HepG2 (cell line): ENCODE measurements around the gene POLR3E. TPM values are rescaled to one million over a fixed set of nuclear protein-coding genes. Genes with fewer than 3 reads are reported as not detected.

Source experiments
- ATAC-seq: fragments of 200-7000 bp; cut with Tn5 transposase; 3 replicates; pipeline ENCODE4 v1.9.1; 2020; ENCODE audit warnings: mild to moderate bottlenecking, moderate library complexity
- BruUV-seq: library from RNA; stranded (reverse); fragments of 400-500 nt; replicated peaks from 2 replicates; lab custom pipeline; 2021; lab: Mats Ljungman, UMichigan
- CTCF ChIA-PET: fragments of 300-600 bp; formaldehyde crosslinking; extraction: SDS; loops from one replicate; lab custom pipeline; 2021; ENCODE audit warnings: low total read pairs, inconsistent platforms, low intra/inter-chr PET ratio; lab: Yijun Ruan, JAX
- POLR2A ChIA-PET: fragments of 350-600 bp; sonication (Branson Sonifier 250); formaldehyde crosslinking; loops from one replicate; lab custom pipeline; 2020; ENCODE audit warnings: antibody characterized with exemption, inconsistent platforms; lab: Yijun Ruan, JAX
- DNase-seq: peaks from one replicate; pipeline ENCODE4 v3.0.0-alpha.2; 2015; ENCODE audit warnings: low spot score
- FAIRE-seq: peaks from 3 replicates; lab custom pipeline; 2011; peaks lifted over from hg19 to GRCh38; lab: Jason Lieb, UNC
- H2AFZ ChIP-seq: one replicate; pipeline ENCODE4 v1.6.1; 2011; ENCODE audit warnings: low read length, inconsistent platforms
- H3K27ac ChIP-seq: fragments of 300-600 bp; 3 replicates; pipeline ENCODE4 v1.8.0; 2011; ENCODE audit warnings: mixed run types, mild to moderate bottlenecking, mixed read lengths, low read length, inconsistent platforms; ENCODE audit not compliant: insufficient read depth; ENCODE audit errors: extremely low read length
- H3K27me3 ChIP-seq, 2 experiments: fragments of 200-600 bp in 1 of 2; 2 replicates in 1 of 2; 3 replicates in 1 of 2; pipeline versions ENCODE4 v1.6.0 to v1.8.0; 2011; ENCODE audit warnings: low read length in 2 of 2, mild to moderate bottlenecking in 2 of 2, moderate library complexity in 2 of 2, inconsistent platforms in 1 of 2; ENCODE audit not compliant: insufficient read depth in 2 of 2, control insufficient read depth in 1 of 2
- H3K36me3 ChIP-seq, 2 experiments: fragments of 200-600 bp in 1 of 2; replicated peaks in 1 of 2; 2 replicates in 1 of 2; 3 replicates in 1 of 2; pipeline versions ENCODE4 v1.5.1 to v1.8.0; 2011; ENCODE audit warnings: low read length in 2 of 2, inconsistent platforms in 1 of 2; ENCODE audit not compliant: insufficient read depth in 2 of 2, control insufficient read depth in 1 of 2
- H3K4me1 ChIP-seq: 2 replicates; pipeline ENCODE4 v1.5.1; 2012; ENCODE audit warnings: low read length, inconsistent platforms; ENCODE audit not compliant: insufficient read depth
- H3K4me2 ChIP-seq: 2 replicates; pipeline ENCODE4 v1.6.0; 2011; ENCODE audit warnings: low read depth, low read length, inconsistent platforms
- H3K4me3 ChIP-seq, 3 experiments: fragments of 200-600 bp in 1 of 3; sonication (generic), shearing (Covaris generic) in 1 of 3; replicated peaks in 1 of 3; 2 replicates each; pipeline ENCODE4 v1.5.1; 2011 to 2016; ENCODE audit warnings: low read length in 3 of 3, inconsistent platforms in 2 of 3, low read depth in 2 of 3, mild to moderate bottlenecking in 2 of 3, control low read depth in 1 of 3, mixed read lengths in 1 of 3; ENCODE audit not compliant: insufficient read depth in 1 of 3
- H3K79me2 ChIP-seq: one replicate; pipeline ENCODE4 v1.6.1; 2011; ENCODE audit warnings: low read length, inconsistent platforms; ENCODE audit not compliant: insufficient read depth
- H3K9ac ChIP-seq: 2 replicates; pipeline ENCODE4 v1.6.0; 2011; ENCODE audit warnings: mild to moderate bottlenecking, low read depth, low read length, inconsistent platforms; ENCODE audit not compliant: insufficient read depth
- H3K9me3 ChIP-seq: 2 replicates; pipeline ENCODE4 v1.5.1; 2012; ENCODE audit warnings: mild to moderate bottlenecking, low read length
- H4K20me1 ChIP-seq: 2 replicates; pipeline ENCODE4 v1.6.0; 2011; ENCODE audit warnings: inconsistent platforms, mild to moderate bottlenecking, low read length, moderate library complexity; ENCODE audit not compliant: insufficient read depth
- AGO2 ChIP-seq: fragments of 200-400 bp; formaldehyde crosslinking; optimal IDR thresholded peaks from 2 replicates; pipeline ENCODE3; 2017; ENCODE audit warnings: mild to moderate bottlenecking, low read depth, low read length, moderate library complexity
- MAFK ChIP-seq, 2 experiments: IDR thresholded peaks in 1 of 2; conservative IDR thresholded peaks in 1 of 2; 2 replicates each; pipeline ENCODE4 v1.6.1; 2011; ENCODE audit warnings: improper control_type of control experiment in 2 of 2, low read length in 2 of 2
- MTA1 ChIP-seq: sonication (generic); formaldehyde crosslinking; IDR thresholded peaks from 2 replicates; pipeline ENCODE4 v1.4.0; 2020; ENCODE audit warnings: missing genetic modification reagents, mild to moderate bottlenecking, borderline replicate concordance
- POLR2A ChIP-seq, 2 experiments: IDR thresholded peaks; 2 replicates each; pipeline ENCODE4 v1.6.1; 2011; ENCODE audit warnings: low read depth in 2 of 2, low read length in 2 of 2, mild to moderate bottlenecking in 1 of 2, moderate library complexity in 1 of 2; ENCODE audit not compliant: insufficient read depth in 1 of 2
- RBM22 ChIP-seq: fragments of 200-400 bp; formaldehyde crosslinking; optimal IDR thresholded peaks from 2 replicates; pipeline ENCODE3; 2017; ENCODE audit warnings: mild to moderate bottlenecking, low read length, moderate library complexity
- RORA ChIP-seq: sonication (generic); formaldehyde crosslinking; IDR thresholded peaks from 2 replicates; pipeline ENCODE4 v1.5.0; 2020; ENCODE audit warnings: mild to moderate bottlenecking, missing genetic modification reagents, moderate library complexity
- SIN3B ChIP-seq: fragments of 150-350 bp; IDR thresholded peaks from 2 replicates; pipeline ENCODE4 v1.6.1; 2014; ENCODE audit warnings: low read length
- ZNF33B ChIP-seq: sonication (generic); formaldehyde crosslinking; IDR thresholded peaks from 2 replicates; pipeline ENCODE4 v1.5.1; 2020; ENCODE audit warnings: mild to moderate bottlenecking, missing genetic modification reagents
- ZNF350 ChIP-seq: sonication (generic); formaldehyde crosslinking; IDR thresholded peaks from 2 replicates; pipeline ENCODE4 v1.4.0; 2020; ENCODE audit warnings: mild to moderate bottlenecking, low read depth, missing genetic modification reagents, borderline replicate concordance
- WGBS: methylation state at CpG from one replicate; pipeline ENCODE4 v1.1.6; 2017; ENCODE audit warnings: low lambda C conversion rate; 5-methylcytosine and 5-hydroxymethylcytosine counted together
- in situ Hi-C: cut with HindIII; loops from 2 replicates; pipeline ENCODE4 v1.10.0; 2017; ENCODE audit warnings: low pct_unique_long_range_greater_than_20kb; ENCODE audit not compliant: extremely low pct_ligation_motif_present
- intact Hi-C: fragments of 100-400 bp; cut with micrococcal nuclease; formaldehyde crosslinking; loops from one replicate; pipeline ENCODE4 v1.10.0; 2022; ENCODE audit not compliant: unreplicated experiment
- polyA plus RNA-seq, 8 experiments: library from polyadenylated mRNA; depleted of rRNA in 3 of 8; stranded (reverse) in 7 of 8; unstranded in 1 of 8; fragments of >200 nt; fragmentation: Illumina TruSeq in 4 of 8; extraction: Trizol in 4 of 8; gene quantifications; 2 replicates each; pipeline versions ENCODE4 v1.2.1 to v1.2.3, GENCODE V29; 2011 to 2016; ENCODE audit warnings: low read depth in 4 of 8, missing spikeins in 1 of 8, mixed read lengths in 1 of 8; ENCODE audit not compliant: insufficient read depth in 1 of 8
- total RNA-seq, 5 experiments: library from RNA; depleted of rRNA; stranded (reverse); fragments of >200 nt; fragmentation: Illumina TruSeq; extraction: Trizol; gene quantifications; 2 replicates each; pipeline ENCODE4 v1.2.3, GENCODE V29; 2016; ENCODE audit warnings: low read depth in 1 of 5
- TF ChIP-seq, protein P1 (sequence below): sonication (generic); formaldehyde crosslinking; IDR thresholded peaks from 2 replicates; pipeline ENCODE4; 2020; ENCODE audit warnings: missing genetic modification reagents, mild to moderate bottlenecking, borderline replicate concordance
- TF ChIP-seq, protein P2 (sequence below): sonication (generic); formaldehyde crosslinking; IDR thresholded peaks from 2 replicates; pipeline ENCODE4 v1.5.0; 2020; ENCODE audit warnings: missing genetic modification reagents, mild to moderate bottlenecking, borderline replicate concordance
- TF ChIP-seq, protein P3 (sequence below): sonication (generic); formaldehyde crosslinking; IDR thresholded peaks from 2 replicates; pipeline ENCODE4 v1.8.0; 2022; ENCODE audit warnings: mild to moderate bottlenecking, missing genetic modification reagents, moderate library complexity

POLR3E gene
- total and polyA plus RNA-seq, 2 of the 13 experiments (the other 11 are each of a cell fraction or from before 2014, with no cell fraction given) = 135 to 262 TPM

DNA sequence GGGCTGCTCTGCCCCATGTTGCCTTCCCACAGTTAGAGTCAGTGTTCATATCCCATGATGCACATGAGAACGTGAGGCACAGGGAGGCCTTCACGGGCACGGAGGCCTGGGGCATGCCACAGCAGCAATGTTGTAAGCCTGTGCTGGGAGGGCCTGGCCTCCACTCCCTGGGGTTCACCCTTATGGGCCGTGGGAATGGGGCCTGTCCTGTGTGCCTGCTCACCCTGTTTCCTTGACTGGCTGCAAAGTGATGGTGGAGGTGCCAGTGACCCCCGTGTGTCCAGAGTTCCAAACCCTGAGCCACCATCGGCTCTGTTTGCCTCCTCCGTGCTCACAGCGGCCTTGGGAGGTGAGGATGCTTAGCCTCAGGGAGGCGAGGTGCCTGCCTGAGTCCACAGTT lies 9.6 kb downstream of the POLR3E start:
- no peak overlapping the region for H3K27ac ChIP-seq
- H3K27me3 ChIP-seq = no peaks in the 10 kb centered on the region
- POLR2A ChIA-PET = no interaction called here
- peaks cover 70 to 89% of the 10 kb centered on the region in 2 experiments for H3K36me3 ChIP-seq
- H4K20me1 ChIP-seq = peaks cover 28% of the 10 kb centered on the region
- DNase-seq = no peak
- H3K4me2 ChIP-seq = no peak overlapping the region
- no peak for ATAC-seq
- no peaks in the 10 kb centered on the region for H3K9me3 ChIP-seq
- no TSS peak for BruUV-seq
- intact Hi-C loops = no loop called here
- CTCF ChIA-PET = no interaction called here
- no peak overlapping the region for H2AFZ ChIP-seq
- H3K4me1 ChIP-seq = no peaks in the 10 kb centered on the region
- peaks cover 22% of the 10 kb centered on the region for H3K79me2 ChIP-seq
- H3K9ac ChIP-seq = no peak overlapping the region
- no peak overlapping the region for H3K4me3 ChIP-seq
- FAIRE-seq = no peak
- 98% methylated on average over 6 of the region's 9 CpGs for WGBS
- in situ Hi-C loops = no loop called here
- TF ChIP-seq SIN3B (no peak), MAFK (conservative IDR thresholded peaks at IDR 0.05 in 1 of 2, IDR thresholded peaks at IDR 0.05 in 1 of 2; ENCODE audit: low read length in 2 of 2) (0 out of 4 replicates have a peak, but pooled peaks of 1 of the 2 experiments have one; percentile 1), RORA (no peak), MTA1 (CRISPR knock-in tag) (no peak), POLR2A (IDR thresholded peaks at IDR 0.05; ENCODE audit: insufficient read depth in 1 of 2, low read depth in 2 of 2, low read length in 2 of 2) (0 out of 4 replicates have a peak, but pooled peaks of 1 of the 2 experiments have one; percentile 12), ZNF33B (CRISPR knock-in tag) (no peak), RBM22 (peak; percentile 77), ZNF350 (CRISPR knock-in tag) (0 out of 2 replicates have a peak, but pooled peaks have one; percentile 15), AGO2 (peak; percentile 79)
- TF ChIP-seq, protein P1, sequence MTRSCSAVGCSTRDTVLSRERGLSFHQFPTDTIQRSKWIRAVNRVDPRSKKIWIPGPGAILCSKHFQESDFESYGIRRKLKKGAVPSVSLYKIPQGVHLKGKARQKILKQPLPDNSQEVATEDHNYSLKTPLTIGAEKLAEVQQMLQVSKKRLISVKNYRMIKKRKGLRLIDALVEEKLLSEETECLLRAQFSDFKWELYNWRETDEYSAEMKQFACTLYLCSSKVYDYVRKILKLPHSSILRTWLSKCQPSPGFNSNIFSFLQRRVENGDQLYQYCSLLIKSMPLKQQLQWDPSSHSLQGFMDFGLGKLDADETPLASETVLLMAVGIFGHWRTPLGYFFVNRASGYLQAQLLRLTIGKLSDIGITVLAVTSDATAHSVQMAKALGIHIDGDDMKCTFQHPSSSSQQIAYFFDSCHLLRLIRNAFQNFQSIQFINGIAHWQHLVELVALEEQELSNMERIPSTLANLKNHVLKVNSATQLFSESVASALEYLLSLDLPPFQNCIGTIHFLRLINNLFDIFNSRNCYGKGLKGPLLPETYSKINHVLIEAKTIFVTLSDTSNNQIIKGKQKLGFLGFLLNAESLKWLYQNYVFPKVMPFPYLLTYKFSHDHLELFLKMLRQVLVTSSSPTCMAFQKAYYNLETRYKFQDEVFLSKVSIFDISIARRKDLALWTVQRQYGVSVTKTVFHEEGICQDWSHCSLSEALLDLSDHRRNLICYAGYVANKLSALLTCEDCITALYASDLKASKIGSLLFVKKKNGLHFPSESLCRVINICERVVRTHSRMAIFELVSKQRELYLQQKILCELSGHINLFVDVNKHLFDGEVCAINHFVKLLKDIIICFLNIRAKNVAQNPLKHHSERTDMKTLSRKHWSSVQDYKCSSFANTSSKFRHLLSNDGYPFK (CRISPR knock-in tag) = 0 out of 2 replicates have a peak, but pooled peaks have one; percentile 8
- TF ChIP-seq, protein P2, sequence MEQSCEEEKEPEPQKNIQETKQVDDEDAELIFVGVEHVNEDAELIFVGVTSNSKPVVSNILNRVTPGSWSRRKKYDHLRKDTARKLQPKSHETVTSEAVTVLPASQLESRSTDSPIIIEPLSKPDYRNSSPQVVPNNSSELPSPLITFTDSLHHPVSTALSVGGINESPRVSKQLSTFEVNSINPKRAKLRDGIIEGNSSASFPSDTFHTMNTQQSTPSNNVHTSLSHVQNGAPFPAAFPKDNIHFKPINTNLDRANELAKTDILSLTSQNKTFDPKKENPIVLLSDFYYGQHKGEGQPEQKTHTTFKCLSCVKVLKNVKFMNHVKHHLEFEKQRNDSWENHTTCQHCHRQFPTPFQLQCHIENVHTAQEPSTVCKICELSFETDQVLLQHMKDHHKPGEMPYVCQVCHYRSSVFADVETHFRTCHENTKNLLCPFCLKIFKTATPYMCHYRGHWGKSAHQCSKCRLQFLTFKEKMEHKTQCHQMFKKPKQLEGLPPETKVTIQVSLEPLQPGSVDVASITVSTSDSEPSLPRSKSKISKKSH (CRISPR knock-in tag) = no peak
- TF ChIP-seq, protein P3, sequence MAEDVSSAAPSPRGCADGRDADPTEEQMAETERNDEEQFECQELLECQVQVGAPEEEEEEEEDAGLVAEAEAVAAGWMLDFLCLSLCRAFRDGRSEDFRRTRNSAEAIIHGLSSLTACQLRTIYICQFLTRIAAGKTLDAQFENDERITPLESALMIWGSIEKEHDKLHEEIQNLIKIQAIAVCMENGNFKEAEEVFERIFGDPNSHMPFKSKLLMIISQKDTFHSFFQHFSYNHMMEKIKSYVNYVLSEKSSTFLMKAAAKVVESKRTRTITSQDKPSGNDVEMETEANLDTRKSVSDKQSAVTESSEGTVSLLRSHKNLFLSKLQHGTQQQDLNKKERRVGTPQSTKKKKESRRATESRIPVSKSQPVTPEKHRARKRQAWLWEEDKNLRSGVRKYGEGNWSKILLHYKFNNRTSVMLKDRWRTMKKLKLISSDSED (CRISPR knock-in tag) = no peak
